Dermis microvascular lymphatic vessel endothelial cell (primary cell): ENCODE data around the gene PLEKHF1. TPM values are rescaled to one million over a fixed set of nuclear protein-coding genes. Genes with fewer than 3 reads are reported as not detected.
"Not testable (repeated sequence)": the region's sequence is repeated elsewhere in the genome, so short reads cannot be mapped to it uniquely, and the experiment has no call there.

ENCODE experiments used
- DNase-seq, 2 donors: peaks; one replicate each; pipeline versions ENCODE4 v3.0.0 to v3.0.0-alpha.2; 2010; ENCODE audit warnings: low read depth in 2 of 2
- total RNA-seq: library from RNA; depleted of rRNA; stranded (reverse); fragments of >200 nt; gene quantifications from 2 replicates; pipeline ENCODE4 v1.2.1, GENCODE V29; 2014

PLEKHF1 gene, protein sequence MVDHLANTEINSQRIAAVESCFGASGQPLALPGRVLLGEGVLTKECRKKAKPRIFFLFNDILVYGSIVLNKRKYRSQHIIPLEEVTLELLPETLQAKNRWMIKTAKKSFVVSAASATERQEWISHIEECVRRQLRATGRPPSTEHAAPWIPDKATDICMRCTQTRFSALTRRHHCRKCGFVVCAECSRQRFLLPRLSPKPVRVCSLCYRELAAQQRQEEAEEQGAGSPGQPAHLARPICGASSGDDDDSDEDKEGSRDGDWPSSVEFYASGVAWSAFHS
- 4.1 and 4.8 TPM in 2 replicates for total RNA-seq

DNA sequence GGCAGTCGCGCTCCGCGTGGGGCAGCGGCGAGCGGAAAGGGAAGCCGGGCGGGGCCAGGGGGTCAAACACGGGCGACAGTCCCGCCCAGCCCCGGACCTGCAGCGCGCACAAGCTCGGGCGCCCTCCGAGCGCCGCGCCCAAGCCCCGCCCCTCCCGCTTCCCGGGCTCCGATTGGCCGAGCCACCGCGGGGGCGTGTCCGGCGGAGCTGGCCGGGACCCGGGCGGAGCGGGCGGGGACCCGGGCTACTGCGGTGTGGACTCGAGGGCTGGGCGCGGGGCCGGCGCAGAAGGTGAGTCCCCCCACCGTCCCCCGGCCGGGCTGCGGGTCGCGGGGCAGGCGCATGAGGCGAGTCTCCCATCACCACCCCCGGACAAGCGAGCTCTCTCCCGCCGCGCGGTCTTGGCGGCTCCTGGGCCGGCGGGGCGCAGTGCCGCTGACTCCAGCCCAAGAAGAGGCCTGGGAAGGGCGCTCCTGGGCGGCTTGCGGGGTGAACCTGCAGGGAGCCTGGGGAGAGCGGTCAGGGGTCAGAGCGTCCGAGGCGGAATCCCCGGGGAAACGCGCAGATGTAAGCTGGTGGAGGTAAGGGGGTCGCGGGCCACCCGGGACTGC is at the start of gene PLEKHF1:
Gene PLEKHF1 (plus strand): TSS at position 247 of the 611 bp plus-strand sequence. CDS start 8,379 bp downstream, outside the sequence.
- DNase-seq, result peak in 1 of 2 donors; percentile 83

DNA sequence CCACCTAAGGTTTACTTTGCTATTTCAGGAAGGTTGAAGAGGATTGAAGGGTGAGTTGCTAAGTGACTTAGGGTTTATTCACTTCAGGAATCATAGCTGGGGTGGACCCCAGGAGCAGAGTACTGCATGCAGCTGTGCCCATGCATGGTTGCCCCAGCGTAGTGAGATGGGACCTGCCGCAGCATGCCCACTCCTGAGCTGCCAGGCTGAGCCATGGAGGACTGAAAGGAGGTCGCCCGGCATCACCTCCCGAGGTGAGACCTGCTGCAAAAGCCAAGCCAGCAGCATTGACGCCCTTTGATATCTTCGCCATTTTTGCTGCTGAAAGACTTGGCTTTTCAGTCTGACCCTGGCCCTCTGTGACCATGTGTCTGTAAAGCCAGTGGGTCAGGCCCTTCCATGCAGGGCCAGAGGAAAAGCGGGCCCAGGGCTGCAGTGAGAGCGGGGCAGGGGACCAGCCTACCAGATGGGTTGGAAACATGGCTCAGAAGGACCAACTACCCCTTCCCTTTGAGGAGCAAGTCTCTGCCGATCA is 49.3 kb upstream of the PLEKHF1 start:
- no peak for DNase-seq

DNA sequence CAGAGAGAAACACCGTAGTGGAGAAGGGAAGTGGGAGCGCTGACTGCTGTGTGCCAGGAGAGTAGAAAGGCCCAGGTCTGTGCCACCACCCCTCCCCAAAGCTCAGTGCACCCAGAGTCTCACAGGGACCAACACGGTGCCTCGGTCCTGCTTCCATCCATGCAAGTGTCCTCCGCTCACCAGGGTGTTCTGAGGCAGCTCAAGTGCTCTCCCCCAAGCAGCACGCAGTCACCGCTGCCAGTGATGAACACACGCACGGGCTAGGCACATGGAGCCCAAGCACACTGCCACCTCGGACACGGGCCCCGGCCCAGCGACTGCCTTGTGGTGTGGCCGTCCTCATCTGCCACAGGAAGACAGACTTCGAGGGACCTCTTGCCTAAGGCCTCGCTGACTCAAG is 48.7 kb upstream of the PLEKHF1 start:
- DNase-seq, result no peak

DNA sequence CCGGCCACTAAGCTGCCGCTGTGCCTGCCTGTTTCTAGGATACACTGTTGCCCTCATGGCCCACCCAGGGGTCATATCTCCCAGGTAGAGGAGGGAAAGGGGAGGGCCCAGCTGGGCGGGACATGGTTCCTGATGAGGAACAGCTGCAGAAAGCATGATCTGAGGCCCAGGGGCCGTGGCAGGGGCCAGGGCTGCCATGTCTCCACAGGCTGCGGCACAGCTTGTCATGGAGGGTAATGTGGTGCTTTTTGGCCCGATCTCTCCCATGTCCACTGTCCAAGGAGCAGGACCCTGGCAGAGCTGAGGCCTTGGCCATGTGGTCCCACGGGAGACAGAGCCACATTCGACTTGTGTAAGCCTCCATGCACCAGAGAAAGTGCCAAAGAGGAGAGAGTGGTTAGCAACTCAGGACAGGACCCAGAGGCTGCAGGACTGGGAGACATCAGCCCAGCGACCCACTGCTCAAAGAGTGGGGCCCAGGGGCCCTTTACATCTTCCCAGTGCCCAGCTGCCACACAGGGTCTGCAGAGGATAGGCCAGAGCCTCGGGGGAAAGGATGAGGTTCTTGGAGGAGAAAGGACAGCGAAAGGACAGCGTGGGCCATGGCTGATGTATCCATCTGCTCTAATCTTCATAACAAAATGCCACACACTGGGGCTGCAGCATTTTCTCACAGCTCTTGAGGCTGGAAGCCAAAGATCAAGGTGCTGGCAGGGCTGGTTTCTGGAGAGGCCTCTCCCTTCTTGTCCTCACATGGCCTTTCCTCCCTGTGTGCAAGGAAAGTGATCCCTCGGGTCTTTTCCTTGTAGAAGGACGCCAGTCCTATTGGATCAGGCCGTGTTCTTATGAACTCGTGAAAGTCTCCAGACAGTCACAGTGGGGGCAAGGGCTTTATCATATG is 47.6 kb upstream of the PLEKHF1 start:
- no peak for DNase-seq

DNA sequence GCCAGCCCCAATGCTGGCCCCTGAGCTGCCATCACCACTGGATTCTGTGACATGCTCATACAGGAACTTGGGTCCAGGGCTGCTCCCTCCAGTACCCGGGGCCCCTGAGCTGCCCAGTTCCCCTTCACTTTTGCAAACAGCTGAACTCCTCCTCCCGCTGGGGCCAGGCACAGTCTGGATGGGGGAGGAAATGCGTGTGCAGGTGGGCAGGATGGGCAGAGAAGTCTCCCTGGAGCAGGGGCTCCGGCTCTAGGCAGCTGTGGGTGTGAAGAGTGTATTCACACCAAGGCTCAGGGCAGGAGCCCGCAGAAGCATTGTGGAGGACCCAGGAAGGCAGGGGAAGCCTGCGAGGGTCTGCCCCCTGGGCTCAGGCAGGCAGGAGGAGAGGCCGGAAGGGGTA is 46.8 kb upstream of the PLEKHF1 start:
- DNase-seq, result no peak

DNA sequence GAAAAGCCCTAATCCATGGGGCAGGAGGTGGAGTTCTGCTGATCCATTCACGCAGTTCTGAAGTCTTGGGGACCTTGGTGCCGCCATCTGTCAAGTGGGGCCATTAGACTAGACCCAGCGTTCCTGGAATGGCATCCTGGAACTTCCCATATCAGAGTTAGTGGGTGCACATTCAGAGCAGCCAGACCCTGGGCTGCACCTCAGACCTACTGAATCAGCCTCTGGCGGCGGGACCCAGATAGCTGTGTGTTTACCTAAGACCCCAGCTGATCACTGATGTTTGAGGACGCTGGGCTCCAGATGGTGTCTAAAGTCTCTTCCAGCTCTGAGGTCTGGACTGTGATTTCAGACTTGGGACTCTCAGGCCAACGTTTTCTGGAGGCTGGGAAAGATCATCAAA is 46.4 kb upstream of the PLEKHF1 start:
- no peak for DNase-seq

DNA sequence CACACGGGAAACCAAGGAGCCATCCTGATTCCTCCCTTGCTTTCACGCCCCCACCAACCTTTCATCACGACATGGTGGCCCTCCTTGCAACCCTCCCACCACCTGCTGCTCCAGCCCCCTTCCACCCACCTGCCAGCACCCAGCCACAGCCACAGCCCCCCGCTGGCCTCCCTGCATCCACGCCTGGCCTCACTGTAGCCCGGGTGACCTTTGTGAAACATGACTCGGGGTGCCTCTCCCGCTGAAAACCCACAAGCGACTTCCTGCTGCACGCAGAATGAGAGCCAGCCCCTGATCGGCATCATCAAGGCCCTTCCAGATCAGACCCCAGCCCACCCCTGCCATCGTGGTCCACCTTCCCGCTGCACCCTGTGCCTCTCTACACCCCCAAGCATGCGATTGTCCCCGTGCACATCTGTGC is 44.3 kb upstream of the PLEKHF1 start:
- DNase-seq, result no peak

DNA sequence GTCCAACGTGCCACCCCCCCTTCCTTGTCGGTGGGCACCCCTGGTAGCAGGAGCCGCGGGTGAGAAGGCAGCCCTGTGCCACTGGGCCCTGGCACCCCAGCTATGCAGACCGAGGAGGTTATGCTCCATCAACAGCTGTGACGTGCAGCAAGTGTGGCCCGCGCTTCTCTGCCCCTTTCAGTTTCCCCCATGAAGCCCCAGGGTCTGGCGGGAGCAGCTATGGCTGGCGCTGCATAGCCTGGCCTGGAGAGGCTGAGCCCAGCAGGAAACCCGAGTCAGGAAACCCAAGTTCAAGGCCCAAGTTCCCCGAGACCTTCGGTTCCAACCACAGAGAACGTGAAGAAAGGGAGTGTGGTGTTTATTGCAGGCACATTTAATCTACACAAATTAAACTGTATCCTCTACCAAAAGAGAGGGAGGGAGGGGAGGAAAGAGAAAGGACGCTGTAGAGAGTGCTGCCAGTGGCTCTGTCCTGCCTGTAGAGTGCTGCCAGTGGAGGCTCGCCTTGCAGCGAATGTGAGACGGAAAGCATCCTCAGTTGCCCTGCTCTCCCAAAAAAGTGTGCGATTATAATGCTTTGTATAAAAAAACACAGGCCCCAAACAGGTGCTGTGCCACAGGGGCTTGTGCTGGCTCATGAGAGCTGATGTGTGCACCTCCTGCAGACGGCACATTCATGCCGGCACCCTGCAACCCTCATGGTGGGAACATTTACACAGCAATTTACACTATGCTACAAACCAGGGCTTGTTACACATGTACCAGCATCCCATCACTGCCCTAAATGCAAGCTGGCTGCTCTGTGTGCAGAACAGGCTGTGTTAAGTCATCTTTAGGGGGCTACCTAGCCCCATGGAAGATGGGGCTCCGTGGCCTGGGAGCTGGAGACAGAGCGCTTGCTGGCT is 42.8 kb upstream of the PLEKHF1 start:
- no peak for DNase-seq

DNA sequence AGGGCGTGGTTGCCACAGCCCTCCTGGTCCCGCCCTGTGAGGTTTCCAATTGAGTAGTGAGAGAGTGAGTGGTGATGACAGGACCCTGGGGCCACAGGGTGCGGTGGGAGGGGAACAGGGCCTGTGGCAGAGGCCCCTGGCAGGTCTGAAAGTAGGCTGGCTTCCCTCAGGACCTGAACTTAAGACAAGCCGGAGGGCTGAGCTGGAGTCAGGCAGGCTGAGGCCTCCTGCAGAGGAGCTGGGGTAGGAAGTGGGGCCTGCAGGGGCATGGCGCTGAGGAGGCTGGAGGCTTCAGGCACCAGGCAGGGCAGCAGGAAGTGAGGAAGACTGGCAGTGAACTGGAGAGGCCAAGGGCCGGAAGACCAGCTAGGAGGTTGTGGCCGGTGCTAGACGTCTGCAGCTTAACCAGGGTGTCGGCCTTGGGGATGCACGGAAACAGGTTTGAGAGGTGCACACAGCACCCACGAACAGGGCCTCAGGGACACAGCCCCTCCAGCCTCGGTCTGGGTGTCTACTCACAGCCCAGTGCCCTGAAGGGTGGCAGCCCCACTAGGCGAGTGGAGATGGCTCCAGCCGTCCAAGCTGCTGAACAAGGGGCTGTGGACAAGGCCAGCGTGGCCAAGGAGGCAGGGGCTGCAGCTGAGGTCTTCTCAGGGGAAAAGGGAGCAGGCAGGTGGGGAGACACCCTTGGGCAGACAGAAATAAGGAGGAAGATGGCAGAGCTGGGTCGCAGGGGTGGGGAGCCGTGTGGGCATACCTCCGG is 41.4 kb upstream of the PLEKHF1 start:
- no peak for DNase-seq

DNA sequence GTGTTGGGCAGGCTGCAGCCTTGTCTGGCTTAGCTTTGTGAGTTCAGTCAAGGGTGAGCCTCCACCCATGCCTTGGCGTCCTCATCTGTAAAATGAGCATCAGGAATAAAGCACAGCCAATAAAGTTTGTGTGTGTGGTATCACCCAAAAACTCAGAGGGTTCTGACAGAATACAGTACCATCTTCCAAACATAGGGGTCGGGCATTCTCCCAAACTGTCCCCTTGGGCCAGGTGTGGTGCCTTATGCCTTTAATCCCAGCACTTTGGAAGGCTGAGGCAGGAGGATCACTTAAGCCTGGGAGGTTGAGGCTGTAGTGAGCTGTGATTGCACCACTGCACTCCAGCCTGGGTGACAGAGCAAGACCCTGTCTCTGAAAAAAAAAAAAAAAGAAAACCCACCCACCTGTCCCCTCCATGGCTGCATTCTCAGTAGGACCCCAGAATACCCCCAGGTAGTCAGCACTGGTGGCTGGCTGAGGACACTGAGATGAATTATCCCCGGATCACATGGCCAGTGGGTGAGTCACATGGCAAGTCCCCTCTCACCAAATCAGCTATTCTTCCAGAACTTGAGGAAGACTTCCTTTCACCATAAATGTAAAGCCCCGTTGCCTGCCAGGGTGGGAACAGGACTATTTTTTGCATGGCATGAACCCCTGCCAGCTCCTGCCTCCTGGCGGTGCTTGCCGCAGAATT is 40.6 kb upstream of the PLEKHF1 start:
- DNase-seq, result no peak

DNA sequence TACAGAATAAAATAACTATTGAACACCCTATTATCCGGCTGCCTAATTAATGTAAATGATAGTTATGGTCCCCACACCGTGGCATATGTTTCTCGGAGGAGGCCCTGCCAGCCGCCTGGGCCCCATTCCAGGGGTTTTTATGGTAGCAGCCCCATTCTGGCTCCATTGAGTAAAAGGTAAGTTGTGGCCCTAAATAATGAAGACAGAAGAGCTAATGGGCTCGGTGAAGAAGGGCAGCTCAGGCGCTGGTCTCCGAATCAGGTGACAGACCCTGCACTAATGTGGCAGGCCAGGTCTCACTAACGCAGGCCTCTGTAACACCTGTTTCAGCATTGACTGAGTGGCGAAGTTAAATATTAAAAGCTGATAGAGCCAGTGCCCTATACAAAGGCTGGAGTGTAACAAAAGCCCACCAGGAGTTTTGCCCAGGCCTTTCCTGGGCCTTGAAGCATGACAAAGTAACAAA is 40.0 kb upstream of the PLEKHF1 start:
- no peak for DNase-seq

DNA sequence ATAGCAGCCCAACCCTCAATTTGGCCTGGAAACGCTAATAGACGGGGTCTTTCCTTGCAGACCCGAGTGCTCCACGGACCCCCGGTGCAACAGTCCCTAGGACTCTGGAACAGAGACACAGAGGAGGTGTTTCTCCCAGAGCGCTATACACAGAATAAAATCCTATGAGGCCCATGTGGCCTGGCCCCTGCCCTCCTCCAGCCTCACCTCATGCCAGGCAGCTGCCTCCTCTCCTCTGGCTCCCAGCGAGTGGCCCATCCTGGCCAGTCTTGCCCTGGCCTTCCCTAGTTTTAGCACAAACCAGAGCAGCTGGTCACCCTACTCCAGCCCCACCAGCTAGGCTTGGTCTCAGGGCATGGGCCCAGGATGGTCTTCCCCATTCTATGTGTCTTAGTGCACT is 38.9 kb upstream of the PLEKHF1 start:
- no peak for DNase-seq

DNA sequence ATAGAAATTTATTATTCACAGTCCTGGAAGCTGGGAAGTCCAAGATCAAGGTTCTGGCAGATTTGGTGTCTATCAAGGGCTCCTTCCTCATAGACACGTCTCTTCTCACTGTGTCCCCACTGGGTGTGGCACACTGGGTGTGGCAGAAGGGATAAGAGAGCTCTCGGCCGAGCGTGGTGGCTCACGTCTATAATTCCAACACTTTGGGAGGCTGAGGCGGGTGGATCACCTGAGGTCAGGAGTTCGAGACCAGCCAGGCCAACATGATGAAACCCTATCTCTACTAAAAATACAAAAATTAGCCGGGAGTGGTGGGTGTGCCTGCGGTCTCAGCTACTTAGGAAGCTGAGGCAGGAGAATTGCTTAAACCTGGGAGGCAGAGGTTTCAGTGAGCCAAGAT is 38.4 kb upstream of the PLEKHF1 start:
- not testable (repeated sequence) for DNase-seq

DNA sequence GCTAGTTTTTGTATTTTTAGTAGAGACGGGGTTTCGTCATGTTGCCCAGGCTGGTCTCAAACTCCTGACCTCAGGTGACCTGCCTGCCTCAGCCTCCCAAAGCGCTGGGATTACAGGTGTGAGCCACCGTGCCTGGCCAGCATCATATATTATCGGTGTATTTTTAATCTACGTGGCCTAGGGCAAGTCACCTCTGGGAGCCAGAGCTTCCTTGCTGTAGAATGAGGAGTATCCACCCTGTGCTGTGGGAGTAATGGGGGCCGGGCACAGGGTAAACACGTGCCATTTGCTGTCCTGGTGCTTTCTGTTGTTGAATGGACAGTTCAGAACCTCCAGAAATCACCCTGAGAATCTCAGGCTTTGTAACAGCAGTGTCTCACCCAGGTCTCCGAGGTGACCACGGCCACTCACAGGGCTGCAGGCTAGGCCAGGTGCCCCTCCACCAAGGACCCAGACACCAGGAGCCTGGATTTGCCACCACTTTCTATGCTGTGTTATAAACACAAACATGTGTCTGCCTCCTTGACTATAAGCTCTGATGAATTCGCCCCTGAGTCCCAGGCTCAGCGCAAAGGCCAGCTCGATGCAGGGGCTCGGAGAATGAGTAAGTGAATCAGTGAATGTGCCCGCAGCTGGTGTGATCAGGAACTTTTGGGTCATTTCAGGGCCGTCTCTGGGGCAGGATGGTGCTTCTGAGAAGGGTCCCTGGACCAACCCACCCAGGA is 36.4 kb upstream of the PLEKHF1 start:
- no peak for DNase-seq

DNA sequence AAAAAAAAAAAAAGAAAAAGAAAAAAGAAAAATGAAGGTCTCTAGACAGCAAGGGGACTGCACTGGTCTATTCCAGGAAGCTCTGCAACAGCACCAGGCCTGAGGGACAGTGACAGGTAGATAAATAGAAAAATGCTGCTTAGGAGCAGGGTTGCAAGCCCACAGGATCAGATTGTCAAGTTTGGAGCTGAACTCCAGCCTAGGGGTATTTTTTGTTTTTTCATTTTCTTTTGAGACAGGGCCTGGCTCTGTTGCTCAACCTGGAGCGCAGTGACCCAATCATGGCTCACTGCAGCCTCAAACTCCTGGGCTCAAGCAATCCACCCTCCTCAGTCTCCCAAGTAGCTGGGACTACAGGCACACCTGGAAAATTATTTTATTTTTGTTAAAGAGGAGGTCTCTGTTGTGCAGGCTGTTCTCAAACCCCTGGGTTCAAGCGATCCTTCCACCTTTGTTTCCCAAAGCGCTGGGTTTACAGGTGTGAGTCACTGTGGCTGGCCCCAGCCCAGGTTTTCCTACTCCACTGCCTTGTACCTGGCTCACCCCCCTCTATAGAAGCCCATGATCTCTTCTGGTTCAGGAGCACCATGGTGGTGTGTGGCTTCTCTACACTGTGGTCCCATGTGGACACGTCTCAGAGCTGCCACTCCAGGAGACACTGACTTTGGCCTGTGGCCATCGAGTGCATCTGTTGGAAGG is 35.3 kb upstream of the PLEKHF1 start:
- no peak for DNase-seq

DNA sequence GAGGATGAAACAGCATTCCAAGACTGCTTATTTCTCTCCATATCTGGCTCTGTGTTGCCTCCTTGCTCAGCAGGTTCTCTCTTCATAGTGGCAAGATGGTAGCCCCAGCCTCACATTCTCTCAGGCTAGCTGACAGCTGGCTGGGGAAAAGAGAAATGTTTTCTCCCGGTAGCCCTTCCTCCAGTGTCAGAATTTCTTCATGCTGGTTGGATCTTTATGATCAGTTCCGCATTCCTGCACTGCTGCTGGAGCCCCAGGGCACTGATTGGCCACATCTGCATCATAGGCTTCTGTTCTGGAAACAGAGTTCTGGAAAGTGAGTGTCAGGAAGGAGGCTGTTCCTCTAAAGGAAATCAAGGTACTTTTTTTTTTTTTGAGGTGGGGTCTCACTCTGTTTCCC is 34.6 kb upstream of the PLEKHF1 start:
- no peak for DNase-seq

DNA sequence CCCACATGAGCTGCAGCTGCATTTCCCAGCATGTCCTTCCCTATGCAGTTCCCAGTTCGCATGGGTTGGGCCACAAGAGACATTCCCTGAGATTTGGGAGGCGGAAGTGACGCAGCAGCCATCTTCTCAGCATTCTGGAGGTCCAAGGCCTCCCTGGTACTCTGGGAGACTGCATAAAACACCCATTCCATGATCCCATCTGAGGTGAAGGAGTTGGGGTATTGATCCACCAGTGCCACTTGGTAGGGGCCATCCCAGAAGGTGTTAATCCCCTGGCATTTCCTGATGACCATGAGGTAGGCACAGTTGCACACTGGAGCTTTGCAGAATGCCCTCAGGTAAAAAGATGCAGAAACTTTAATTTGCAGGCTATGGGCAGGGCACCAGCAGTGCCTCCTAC is 33.8 kb upstream of the PLEKHF1 start:
- no peak for DNase-seq

DNA sequence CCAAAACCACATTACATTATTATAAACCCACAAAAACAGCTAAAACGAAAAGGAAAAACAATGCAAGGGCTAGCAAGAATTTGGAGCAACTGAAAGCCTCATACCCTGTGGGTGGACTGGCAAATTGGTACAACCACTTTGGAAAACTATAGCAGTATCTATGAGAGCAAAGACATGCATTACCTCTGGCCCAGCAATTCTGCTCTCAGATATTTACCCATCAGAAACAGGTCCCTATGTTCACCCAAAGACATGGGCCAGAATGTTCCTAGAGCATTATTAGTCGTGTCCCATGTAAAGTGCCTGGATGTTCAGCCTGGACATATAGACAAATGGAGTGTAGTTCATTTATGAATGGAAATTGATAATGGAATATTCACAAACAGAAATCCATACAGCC is 31.3 kb upstream of the PLEKHF1 start:
- no peak for DNase-seq
